NCI-H226 (cell line): ENCODE data around the gene IPO8.
"Not testable (repeated sequence)": the region's sequence is repeated elsewhere in the genome, so short reads cannot be mapped to it uniquely, and the experiment has no call there.

Source experiments
- DNase-seq: peaks from one replicate; pipeline ENCODE4 v3.0.0-alpha.2; 2015

Gene IPO8

GRCh38 chr12:30602678-30603077, 93.0 kb downstream of the IPO8 start:
- no peak for DNase-seq

GRCh38 chr12:30599608-30600007, 96.1 kb downstream of the IPO8 start:
- DNase-seq = no peak

GRCh38 chr12:30598889-30599288, 96.8 kb downstream of the IPO8 start:
- DNase-seq = no peak

- DNase-seq = no peak
These were observed 99.9 kb downstream of the IPO8 start for GRCh38 chr12:30595742-30596141.

- no peak for DNase-seq
These were observed 101.2 kb downstream of the IPO8 start for GRCh38 chr12:30594509-30594908.

GRCh38 chr12:30588572-30588971, 107.1 kb downstream of the IPO8 start:
- DNase-seq = not testable (repeated sequence)

- no peak for DNase-seq
These were observed 107.9 kb downstream of the IPO8 start for GRCh38 chr12:30587782-30588181.

GRCh38 chr12:30585877-30586276, 109.8 kb downstream of the IPO8 start:
- DNase-seq = no peak

GRCh38 chr12:30582943-30583342, 112.7 kb downstream of the IPO8 start:
- DNase-seq = no peak

GRCh38 chr12:30580344-30580743, 115.3 kb downstream of the IPO8 start:
- no peak for DNase-seq
